Heart right ventricle (tissue), 16 donors: ENCODE data around the gene SVEP1. TPM values are rescaled to one million over a fixed set of nuclear protein-coding genes. Genes with fewer than 3 reads are reported as not detected.
A peak's percentile ranks its signal among the peaks of the same experiment; 100 is the strongest.

Source experiments
- ATAC-seq, 8 donors: fragments of 200-7000 bp; cut with Tn5 transposase; one replicate each; pipeline ENCODE4 v1.9.1; 2020; ENCODE audit warnings: mild to moderate bottlenecking in 8 of 8, moderate library complexity in 8 of 8, moderate number of reproducible peaks in 1 of 8
- DNase-seq, 2 donors: peaks; one replicate each; pipeline ENCODE4 v3.0.0-alpha.2; 2020
- H3K27ac ChIP-seq, 10 donors: fragments of 200-600 bp; sonication (generic) in 2 of 10; one replicate each; pipeline versions ENCODE4 v1.5.0 to v1.8.0; 2020 to 2022; ENCODE audit warnings: mild to moderate bottlenecking in 3 of 10
- H3K27me3 ChIP-seq, 7 donors: fragments of 200-600 bp; one replicate each; pipeline ENCODE4 v1.8.0; 2021 to 2022; ENCODE audit warnings: mild to moderate bottlenecking in 2 of 7
- H3K36me3 ChIP-seq, 9 donors: fragments of 200-600 bp; sonication (generic) in 1 of 9; one replicate each; pipeline versions ENCODE4 v1.5.0 to v1.8.0; 2020 to 2022; ENCODE audit warnings: mild to moderate bottlenecking in 2 of 9
- H3K4me1 ChIP-seq, 9 donors: fragments of 200-600 bp; sonication (generic) in 1 of 9; one replicate each; pipeline versions ENCODE4 v1.5.0 to v1.8.0; 2020 to 2022; ENCODE audit warnings: mild to moderate bottlenecking in 4 of 9
- H3K4me3 ChIP-seq, 10 donors: fragments of 200-600 bp; sonication (generic) in 2 of 10; one replicate each; pipeline versions ENCODE4 v1.5.0 to v1.8.0; 2020 to 2022; ENCODE audit warnings: mild to moderate bottlenecking in 7 of 10, moderate library complexity in 2 of 10
- H3K9me3 ChIP-seq, 11 donors: fragments of 200-600 bp in 10 of 11; sonication (generic) in 2 of 11; one replicate each; pipeline versions ENCODE4 v1.5.0 to v1.8.0; 2013 to 2022; ENCODE audit warnings: mild to moderate bottlenecking in 2 of 11, control low read depth in 1 of 11, moderate library complexity in 1 of 11
- WGBS, 2 donors: extraction: QIAGEN DNeasy Blood & Tissue Kit; methylation state at CpG; one replicate each; pipeline ENCODE4 v1.1.7; 2013; ENCODE audit warnings: inconsistent platforms in 1 of 2; 5-methylcytosine and 5-hydroxymethylcytosine counted together
- intact Hi-C, 10 donors: fragments of 100-400 bp; cut with DNase I; formaldehyde crosslinking; loops; one replicate each; pipeline versions ENCODE4 v1.11.1 to v1.14.2; 2022
- polyA plus RNA-seq, 2 donors: library from polyadenylated mRNA; stranded (reverse); fragments of 200-250 nt; gene quantifications; one replicate each; pipeline ENCODE4 v1.2.3, GENCODE V29; 2013
- total RNA-seq, 10 donors: library from RNA; stranded (reverse); fragmentation: NEBNext Ultra II Directional in 3 of 10; extraction: Animal tissue kit (Norgen Biotek cat#: 25700) in 3 of 10; gene quantifications; one replicate each; pipeline versions ENCODE4 v1.2.1 to v1.2.4, GENCODE V29; 2021 to 2023
- TF ChIP-seq, protein P1 (sequence below), 9 donors: fragments of 200-600 bp; sonication (generic) in 2 of 9; IDR thresholded peaks; one replicate each; pipeline versions ENCODE4 v1.5.0 to v1.8.0; 2021 to 2022; ENCODE audit warnings: antibody characterized with exemption in 9 of 9, mild to moderate bottlenecking in 5 of 9, moderate library complexity in 1 of 9
- donor health status: Arrhythmogenic right ventricular cardiomyopathy.
- donor health status: ischemic (EF 13 %, LVEDD 7.1; RV severe dilation, severe dysfunction).
- donor health status: healthy with polysubstance abuse.
- donor health status: DM: no; HTN: yes; CAD: no.
- donor health status: DM: no; HTN: no; CAD: no.
- donor health status: ischemic (EF 25% LVEDD 6.9; RV normal size, moderate dysfunction).
- donor health status: ischemic (EF 25% LVEDD 5.7; RV mildly dilated, moderate dysfunction).
- donor health status: healthy.
- donor health status: DM: yes; HTN: yes; CAD: no.
- donor health status: Ischemic cardiomyopathy.
- donor health status: ischemic (EF 35%, LVEDD 5.7; RV mildly dilated, moderate dysfunction).
- donor health status: nonischemic (EF 11% LVEDD 7.7; RV severe dilation, severe dysfunction).
- donor health status: DM: yes; HTN: yes; CAD: no.
- donor health status: PGD.
- donor health status: ischemic (EF 29% LVEDD 5.4; RV normal size, mild dysfunction).
- donor health status: nonischemic (EF 23%, LVEDD 6.1; RV moderate dilation, normal function).

SVEP1 gene
- total and polyA plus RNA-seq, 12 donors, result 0.66 to 16.4 (median 6.3) TPM

DNA sequence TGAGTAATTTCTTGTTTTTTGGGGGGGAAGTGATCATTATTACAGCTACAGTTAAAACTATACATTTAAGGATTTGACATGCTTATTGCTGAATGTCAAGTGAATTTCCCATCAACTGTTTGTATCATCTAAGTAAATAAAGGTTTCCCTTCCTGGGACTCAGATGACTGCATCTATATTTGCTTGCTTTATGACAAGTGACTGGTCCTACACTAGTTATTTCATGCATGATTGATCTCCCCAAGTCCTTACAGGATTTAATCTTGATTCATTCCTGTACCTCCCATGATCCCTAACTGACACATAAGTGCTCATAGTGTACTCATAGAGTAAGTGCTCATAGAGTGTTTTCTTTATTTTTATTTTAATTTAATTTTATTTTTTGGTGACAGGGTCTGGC lies 244.7 kb downstream of the SVEP1 start:
- DNase-seq (no peak), ATAC-seq (no peak)
- H3K27ac ChIP-seq, result no peak overlapping the region
- intact Hi-C loops, result no loop called here
- peaks cover 0 to 13% (median 0%) of the 10 kb centered on the region in 9 donors for H3K4me1 ChIP-seq
- no peaks in the 10 kb centered on the region for H3K36me3 ChIP-seq
- H3K4me3 ChIP-seq, result no peak overlapping the region
- TF ChIP-seq, protein P1, sequence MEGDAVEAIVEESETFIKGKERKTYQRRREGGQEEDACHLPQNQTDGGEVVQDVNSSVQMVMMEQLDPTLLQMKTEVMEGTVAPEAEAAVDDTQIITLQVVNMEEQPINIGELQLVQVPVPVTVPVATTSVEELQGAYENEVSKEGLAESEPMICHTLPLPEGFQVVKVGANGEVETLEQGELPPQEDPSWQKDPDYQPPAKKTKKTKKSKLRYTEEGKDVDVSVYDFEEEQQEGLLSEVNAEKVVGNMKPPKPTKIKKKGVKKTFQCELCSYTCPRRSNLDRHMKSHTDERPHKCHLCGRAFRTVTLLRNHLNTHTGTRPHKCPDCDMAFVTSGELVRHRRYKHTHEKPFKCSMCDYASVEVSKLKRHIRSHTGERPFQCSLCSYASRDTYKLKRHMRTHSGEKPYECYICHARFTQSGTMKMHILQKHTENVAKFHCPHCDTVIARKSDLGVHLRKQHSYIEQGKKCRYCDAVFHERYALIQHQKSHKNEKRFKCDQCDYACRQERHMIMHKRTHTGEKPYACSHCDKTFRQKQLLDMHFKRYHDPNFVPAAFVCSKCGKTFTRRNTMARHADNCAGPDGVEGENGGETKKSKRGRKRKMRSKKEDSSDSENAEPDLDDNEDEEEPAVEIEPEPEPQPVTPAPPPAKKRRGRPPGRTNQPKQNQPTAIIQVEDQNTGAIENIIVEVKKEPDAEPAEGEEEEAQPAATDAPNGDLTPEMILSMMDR (IDR thresholded peaks at IDR 0.05), result no peak
- peaks cover 0 to 5% (median 0%) of the 10 kb centered on the region in 11 donors for H3K9me3 ChIP-seq
- peaks cover 0 to 3% (median 0%) of the 10 kb centered on the region in 7 donors for H3K27me3 ChIP-seq

DNA sequence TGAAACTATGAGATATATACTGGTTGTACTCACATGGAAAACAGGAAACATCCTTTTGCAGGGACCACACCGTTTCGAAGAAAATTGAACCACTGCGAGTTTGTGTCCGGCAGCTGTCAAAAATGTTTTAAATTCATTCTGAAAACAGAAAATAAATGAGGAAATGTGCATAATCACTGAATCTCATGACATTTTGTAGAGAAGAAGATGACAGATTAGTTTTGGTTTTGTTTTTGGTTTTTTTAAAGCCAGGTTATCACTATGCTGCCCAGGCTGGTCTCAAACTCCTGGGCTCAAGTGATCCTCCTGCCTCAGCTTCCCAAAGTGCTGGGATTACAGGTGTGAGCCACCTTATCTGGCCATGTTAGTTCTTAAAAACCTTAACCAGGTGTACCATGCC lies 245.4 kb downstream of the SVEP1 start:
- TF ChIP-seq, protein P1 (IDR thresholded peaks at IDR 0.05), result no peak
- Histone ChIP-seq H3K4me1 (peaks cover 0 to 16% (median 0%) of the 10 kb centered on the region in 9 donors), H3K4me3 (no peak overlapping the region), H3K27ac (no peak overlapping the region), H3K27me3 (peaks cover 0 to 3% (median 0%) of the 10 kb centered on the region in 7 donors), H3K36me3 (no peaks in the 10 kb centered on the region), H3K9me3 (peaks cover 0 to 5% (median 0%) of the 10 kb centered on the region in 11 donors)
- intact Hi-C loops, result no loop called here
- ATAC-seq (no peak), DNase-seq (no peak)
- WGBS, 2 donors, result 83 to 85% methylated on average over 4 of the region's 4 CpGs

DNA sequence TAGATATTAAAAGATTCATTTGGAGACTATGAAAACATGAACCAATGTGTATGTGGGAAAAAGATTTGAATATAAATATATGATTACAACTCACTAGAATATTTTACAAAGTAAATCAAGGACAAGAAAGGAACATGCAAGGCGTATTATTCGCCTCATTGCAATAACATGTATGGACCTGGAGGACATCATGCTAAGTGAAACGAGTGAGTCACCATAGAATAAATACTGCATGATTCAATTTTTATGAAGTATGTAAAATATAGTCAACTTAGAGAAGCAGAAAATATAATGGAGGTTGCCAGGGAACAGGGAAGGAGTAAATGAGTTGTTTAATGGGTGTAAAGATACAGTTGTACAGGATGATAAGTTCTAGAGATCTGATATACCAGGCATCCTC lies 246.8 kb downstream of the SVEP1 start:
- no peak overlapping the region for H3K27ac ChIP-seq
- H3K36me3 ChIP-seq, result no peaks in the 10 kb centered on the region
- no peak for DNase-seq
- no peak for ATAC-seq
- H3K9me3 ChIP-seq, result peaks cover 0 to 5% (median 0%) of the 10 kb centered on the region in 11 donors
- 85 to 89% methylated on average over 3 of the region's 3 CpGs for WGBS, 2 donors
- intact Hi-C loops, result no loop called here
- peaks cover 0 to 16% (median 0%) of the 10 kb centered on the region in 9 donors for H3K4me1 ChIP-seq
- no peak overlapping the region for H3K4me3 ChIP-seq
- TF ChIP-seq, protein P1 (IDR thresholded peaks at IDR 0.05), result no peak
- peaks cover 0 to 3% (median 0%) of the 10 kb centered on the region in 7 donors for H3K27me3 ChIP-seq

DNA sequence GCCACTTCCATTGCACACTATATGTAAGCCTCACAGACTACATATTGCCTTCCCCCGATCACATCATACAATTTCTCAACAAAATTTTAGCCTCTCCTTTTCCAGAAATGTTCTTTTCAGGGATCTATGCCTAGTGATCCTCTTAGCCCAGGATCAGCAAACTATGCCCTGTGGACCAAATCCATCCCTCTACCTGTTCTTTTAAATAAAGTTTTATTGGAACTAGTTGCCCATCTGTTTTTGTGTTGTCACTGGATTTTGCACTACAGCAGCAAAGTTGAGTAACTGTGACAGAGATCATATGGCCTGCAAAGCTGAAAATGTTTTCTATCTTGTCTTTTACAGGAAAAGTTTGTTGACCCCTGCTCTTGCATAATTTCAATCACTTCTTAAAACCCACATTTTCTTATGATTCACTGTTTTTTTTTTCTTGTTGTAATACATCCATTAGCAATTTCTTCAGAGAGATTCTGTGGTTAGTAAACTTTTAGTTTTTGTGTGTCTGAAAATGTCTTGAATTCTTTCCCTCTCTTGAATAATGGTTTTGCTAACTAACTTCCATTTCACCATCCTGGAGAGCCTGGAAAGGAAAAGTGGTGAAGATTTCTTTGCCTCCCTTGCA lies 248.9 kb downstream of the SVEP1 start:
- TF ChIP-seq, protein P1 (IDR thresholded peaks at IDR 0.05), result no peak
- ATAC-seq (no peak), DNase-seq (no peak)

More for the DNA sequence above, 248.9 kb downstream of the SVEP1 start:
- Histone ChIP-seq H3K36me3 (no peaks in the 10 kb centered on the region), H3K27me3 (peaks cover 0 to 3% (median 0%) of the 10 kb centered on the region in 7 donors), H3K4me1 (peaks cover 0 to 16% (median 0%) of the 10 kb centered on the region in 9 donors), H3K9me3 (peaks cover 0 to 5% (median 0%) of the 10 kb centered on the region in 11 donors), H3K4me3 (no peak overlapping the region), H3K27ac (peak overlapping the region in 1 of 10 donors; percentile 49)
- intact Hi-C loops, result no loop called here
- WGBS, 2 donors, result 92 to 95% methylated on average over 1 of the region's 1 CpG
